AG08396 (cell line): ENCODE results near the gene ZNF74.
"Not testable (repeated sequence)": the region's sequence is repeated elsewhere in the genome, so short reads cannot be mapped to it uniquely, and the experiment has no call there.

ENCODE experiments used
- DNase-seq: peaks from one replicate; pipeline ENCODE4 v3.0.0; 2012; ENCODE audit warnings: low spot score, mixed read lengths

Gene ZNF74

GRCh38 chr22:20376281-20376680, 17.7 kb upstream of the ZNF74 start:
- not testable (repeated sequence) for DNase-seq

DNA sequence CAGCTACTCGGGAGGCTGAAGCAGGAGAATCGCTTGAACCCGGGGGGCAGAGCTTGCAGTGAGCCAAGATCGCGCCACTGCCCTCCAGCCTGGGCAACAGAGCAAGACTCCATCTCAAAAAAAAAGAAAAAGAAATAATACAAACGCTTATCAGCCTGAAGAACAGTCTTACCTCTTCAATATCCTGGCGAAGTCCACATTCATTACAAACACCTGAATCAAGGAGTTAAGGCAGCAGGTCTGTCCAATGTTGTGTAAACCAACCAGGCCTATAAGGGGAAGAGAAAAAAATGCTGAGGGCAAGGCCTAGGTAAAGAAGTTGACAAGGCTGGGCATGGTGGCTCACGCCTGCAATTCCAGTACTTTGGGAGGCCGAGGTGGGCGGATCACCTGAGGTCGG, 17.0 kb upstream of the ZNF74 start:
- DNase-seq: not testable (repeated sequence)

DNA sequence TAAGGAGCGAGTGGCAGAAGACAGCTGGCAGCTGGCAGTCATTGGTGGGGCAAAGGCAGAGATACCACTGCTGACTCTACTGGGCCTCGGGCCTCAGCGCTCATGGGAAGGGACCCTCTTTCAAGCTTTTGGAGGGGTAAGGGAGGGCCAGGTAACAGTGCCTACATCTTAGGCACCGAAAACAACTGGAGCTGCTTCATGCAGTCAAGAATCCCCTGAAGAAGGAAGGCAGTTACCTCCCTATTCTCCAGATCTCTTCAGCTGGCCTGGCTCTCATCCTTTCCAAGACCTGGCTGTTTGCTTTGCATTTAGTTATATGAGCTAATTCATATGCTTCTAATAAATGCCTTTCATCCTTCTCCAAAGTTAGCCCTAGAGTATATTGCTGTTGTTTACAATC, 15.8 kb upstream of the ZNF74 start:
- no peak for DNase-seq

DNA sequence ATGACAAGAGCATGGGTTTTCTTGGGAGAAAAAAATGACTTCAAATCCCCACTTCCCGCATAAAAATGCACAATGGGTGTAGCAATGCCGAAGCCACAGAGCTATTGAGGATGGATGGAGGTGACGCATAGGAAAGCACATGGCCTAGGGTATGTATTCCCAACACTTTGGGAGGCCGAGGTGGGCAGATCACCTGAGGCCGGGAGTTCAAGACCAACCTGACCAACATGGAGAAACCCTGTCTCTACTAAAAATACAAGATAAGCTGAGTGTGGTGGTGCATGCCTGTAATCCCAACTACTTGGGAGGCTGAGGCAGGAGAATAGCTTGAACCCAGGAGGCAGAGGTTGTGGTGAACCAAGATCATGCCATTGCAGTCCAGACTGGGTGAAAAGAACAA, 15.3 kb upstream of the ZNF74 start:
- DNase-seq: not testable (repeated sequence)

GRCh38 chr22:20380486-20380885, 13.5 kb upstream of the ZNF74 start:
- no peak for DNase-seq

DNA sequence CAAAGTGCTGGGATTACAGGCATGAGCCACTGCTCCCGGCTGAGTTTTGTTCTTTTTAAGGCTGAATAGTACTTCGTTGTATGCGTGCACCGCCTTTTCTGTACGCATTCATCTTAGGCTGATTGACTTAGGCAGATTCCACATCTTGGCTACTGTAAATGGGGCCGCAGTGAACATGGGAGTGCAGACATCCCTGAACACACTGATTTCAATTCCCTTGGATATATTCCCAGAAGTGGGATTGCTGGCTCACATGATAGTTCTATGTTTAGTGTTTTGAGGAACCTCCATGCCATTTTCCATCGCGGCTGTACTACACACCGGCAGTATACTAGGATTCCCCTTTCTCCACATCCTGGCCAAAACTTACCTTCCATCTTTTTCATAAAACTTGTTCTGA, 10.4 kb upstream of the ZNF74 start:
- DNase-seq: no peak

GRCh38 chr22:20384171-20384570, 9.8 kb upstream of the ZNF74 start:
- DNase-seq: no peak

GRCh38 chr22:20384865-20385264, 9.1 kb upstream of the ZNF74 start:
- DNase-seq: no peak

DNA sequence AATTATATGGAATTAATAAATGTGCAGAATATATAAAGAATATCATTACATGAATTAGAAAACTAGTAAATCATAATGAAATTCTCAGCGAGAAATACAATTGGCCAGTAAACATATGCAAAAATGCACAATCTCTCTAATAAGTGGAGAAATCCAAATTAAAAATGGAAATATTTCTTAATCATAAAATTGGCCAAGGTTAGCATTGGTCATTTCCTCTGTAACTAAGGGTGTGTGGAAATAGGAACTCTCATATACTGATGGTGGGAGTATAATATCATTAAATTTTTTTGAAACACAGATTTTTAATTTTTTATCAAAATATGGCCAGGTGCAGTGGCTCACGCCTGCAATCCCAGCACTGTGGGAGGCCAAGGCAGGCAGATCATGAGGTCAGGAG, 7.6 kb upstream of the ZNF74 start:
- no peak for DNase-seq

GRCh38 chr22:20386972-20387371, 7.0 kb upstream of the ZNF74 start:
- no peak for DNase-seq

DNA sequence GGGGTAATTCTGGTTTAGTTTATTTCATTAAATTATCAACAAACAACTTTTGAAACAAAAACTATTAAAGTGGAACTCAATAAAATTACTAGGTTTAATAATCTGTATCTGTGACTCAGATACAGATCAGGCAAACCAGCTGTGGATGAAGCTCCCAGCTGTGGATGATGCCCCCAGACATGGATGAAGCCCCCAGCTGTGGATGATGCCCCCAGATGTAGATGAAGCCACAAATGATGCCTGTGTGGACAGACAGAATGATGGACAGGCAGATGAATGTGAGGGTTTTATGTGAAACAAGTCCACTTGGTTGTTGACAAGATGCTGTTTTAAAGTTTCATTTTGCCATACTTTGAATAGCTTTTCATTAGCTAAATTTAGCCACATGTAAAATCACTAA, 5.8 kb upstream of the ZNF74 start:
- no peak for DNase-seq

GRCh38 chr22:20389288-20389687, 4.7 kb upstream of the ZNF74 start:
- DNase-seq: no peak

DNA sequence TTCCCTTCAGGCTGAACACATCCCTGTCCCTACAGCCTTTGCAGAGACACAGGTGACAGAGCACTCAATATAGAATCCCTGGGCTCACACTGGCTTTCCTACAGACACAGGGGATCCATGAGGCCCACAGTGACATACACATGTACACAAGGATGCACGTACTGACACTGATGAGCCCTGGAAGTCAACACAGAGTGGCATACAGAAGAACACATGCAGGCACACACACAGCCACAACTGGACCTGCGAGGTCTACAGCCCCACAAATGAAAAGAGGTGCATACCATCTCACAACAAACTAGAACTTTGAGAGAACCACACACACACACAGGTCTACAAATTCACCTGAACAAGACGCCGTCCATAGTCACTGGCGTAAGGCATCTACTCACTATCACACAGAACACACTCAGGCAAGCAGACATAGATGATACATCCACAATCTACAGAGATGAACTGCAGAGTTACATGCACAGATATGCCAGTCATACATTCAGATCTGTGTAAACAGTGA, 3.5 kb upstream of the ZNF74 start:
- DNase-seq: no peak

- no peak for DNase-seq
These were observed 2.7 kb upstream of the ZNF74 start for GRCh38 chr22:20391222-20391621.

DNA sequence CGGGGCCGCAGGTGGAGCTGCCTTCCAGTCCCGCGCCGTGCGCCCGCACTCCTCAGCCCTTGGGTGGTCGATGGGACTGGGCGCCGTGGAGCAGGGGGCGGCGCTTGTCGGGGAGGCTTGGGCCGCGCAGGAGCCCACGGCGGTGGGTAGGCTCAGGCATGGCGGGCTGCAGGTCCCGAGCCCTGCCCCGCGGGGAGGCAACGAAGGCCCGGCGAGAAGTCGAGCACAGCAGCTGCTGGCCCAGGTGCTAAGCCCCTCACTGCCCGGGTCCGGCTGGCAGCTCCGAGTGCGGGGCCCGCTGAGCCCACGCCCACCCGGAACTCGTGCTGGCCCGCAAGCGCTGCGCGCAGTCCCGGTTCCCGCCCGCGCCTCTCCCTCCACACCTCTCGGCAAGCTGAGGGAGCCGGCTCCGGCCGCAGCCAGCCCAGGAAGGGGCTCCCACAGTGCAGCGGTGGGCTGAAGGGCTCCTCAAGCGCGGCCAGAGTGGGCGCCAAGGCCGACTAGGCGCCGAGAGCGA, 1.5 kb upstream of the ZNF74 start:
- DNase-seq: not testable (repeated sequence)

DNA sequence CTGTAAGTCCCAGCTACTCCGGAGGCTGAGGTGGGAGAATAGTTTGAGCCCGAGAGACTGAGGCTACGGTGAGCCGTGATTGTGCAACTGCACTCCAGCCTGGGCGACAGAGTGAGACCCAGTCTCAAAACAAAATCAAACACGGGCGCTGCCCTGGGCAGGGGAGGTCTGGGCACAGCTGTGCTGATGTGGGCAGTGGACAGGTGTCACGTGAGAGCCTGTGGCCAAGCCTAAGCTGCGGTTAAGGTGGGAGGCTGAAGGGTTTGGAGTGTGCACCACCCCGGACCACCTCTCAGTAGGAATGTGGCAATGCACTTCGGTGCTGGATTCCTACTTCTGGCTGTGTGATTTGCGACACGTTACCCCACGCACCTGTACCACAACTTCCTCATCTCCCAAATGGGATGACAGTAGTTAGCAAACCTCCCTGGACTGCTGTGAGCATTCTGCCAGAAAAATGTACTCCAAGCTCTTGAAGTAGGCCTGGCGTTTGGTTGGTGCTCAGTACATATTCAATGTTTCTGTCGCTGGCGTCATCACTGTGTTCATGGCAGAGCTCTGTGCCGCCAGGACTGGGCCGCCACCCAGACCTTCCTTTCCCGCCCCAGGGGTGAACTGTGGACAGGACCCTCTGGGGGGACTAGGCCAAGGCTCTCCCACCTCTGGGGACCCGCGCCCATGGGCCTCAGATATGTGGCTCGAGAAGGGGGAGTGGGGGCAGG, 807 bp upstream of the ZNF74 start:
- no peak for DNase-seq

GRCh38 chr22:20395181-20395906, 1.4 kb downstream of the ZNF74 start:
- DNase-seq: no peak

- DNase-seq: no peak
These were observed 1.9 kb downstream of the ZNF74 start for GRCh38 chr22:20395907-20396287.

GRCh38 chr22:20396639-20397038, 2.7 kb downstream of the ZNF74 start:
- no peak for DNase-seq

GRCh38 chr22:20397498-20397897, 3.5 kb downstream of the ZNF74 start:
- DNase-seq: no peak

DNA sequence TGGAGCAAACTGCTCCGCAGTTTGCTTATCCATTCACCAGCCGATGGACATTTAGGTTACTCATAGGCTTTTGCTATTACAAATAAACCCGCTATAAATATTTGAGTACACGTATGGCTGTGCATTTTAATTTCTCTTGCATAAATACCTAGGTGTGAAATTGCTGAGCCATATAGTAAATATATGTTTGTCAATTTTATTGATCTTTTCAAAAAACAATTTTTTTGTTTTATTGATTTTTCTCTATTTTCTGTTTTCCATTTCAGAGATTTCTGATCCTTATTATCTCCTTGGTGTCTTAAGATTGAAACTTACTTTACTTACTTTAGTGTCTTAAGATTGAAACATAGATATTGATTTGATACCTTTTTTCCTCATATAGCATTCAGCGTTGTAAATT, 4.5 kb downstream of the ZNF74 start:
- DNase-seq: no peak

- DNase-seq: no peak
These were observed 6.1 kb downstream of the ZNF74 start for GRCh38 chr22:20399866-20400605.
